Uterus (tissue), 2 donors: ENCODE data around the gene TACR2.

Experiments used
- POLR2A ChIP-seq, 2 donors: fragments of 450-650 bp; IDR thresholded peaks; one replicate each; pipeline ENCODE4 v1.6.1; 2016; ENCODE audit warnings: antibody characterized with exemption in 2 of 2, mild to moderate bottlenecking in 1 of 2, moderate library complexity in 1 of 2
- TF ChIP-seq, protein P1 (sequence below), 4 experiments: fragments of 200-600 bp in 2 of 4; fragments of 450-650 bp in 2 of 4; sonication (generic) in 2 of 4; IDR thresholded peaks; one replicate each; pipeline ENCODE4 v1.5.1; 2016 to 2019; ENCODE audit warnings: antibody characterized with exemption in 4 of 4, mild to moderate bottlenecking in 2 of 4, moderate library complexity in 1 of 4

DNA sequence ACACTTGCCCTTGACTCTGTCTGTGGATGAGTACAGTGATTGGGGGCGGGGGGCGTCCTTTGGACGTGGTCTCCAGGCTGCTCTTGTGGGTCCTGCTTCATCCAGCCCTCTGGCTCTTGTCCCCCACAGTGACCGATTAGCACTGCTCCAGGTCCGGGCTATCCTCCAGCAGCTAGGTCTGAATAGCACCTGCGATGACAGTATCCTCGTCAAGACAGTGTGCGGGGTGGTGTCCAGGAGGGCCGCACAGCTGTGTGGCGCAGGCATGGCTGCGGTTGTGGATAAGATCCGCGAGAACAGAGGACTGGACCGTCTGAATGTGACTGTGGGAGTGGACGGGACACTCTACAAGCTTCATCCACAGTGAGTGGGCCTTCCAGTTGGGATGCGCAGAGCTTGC is 18.3 kb downstream of the TACR2 start:
- TF ChIP-seq POLR2A (IDR thresholded peaks at IDR 0.05), result no peak
- TF ChIP-seq, protein P1, sequence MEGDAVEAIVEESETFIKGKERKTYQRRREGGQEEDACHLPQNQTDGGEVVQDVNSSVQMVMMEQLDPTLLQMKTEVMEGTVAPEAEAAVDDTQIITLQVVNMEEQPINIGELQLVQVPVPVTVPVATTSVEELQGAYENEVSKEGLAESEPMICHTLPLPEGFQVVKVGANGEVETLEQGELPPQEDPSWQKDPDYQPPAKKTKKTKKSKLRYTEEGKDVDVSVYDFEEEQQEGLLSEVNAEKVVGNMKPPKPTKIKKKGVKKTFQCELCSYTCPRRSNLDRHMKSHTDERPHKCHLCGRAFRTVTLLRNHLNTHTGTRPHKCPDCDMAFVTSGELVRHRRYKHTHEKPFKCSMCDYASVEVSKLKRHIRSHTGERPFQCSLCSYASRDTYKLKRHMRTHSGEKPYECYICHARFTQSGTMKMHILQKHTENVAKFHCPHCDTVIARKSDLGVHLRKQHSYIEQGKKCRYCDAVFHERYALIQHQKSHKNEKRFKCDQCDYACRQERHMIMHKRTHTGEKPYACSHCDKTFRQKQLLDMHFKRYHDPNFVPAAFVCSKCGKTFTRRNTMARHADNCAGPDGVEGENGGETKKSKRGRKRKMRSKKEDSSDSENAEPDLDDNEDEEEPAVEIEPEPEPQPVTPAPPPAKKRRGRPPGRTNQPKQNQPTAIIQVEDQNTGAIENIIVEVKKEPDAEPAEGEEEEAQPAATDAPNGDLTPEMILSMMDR (IDR thresholded peaks at IDR 0.05), result no peak
